EH (cell line): ENCODE data around the gene DCST1.
A peak's percentile ranks its signal among the peaks of the same experiment; 100 is the strongest.

Source experiments
- DNase-seq: peaks from one replicate; pipeline ENCODE4 v3.0.0-alpha.2; 2015; ENCODE audit warnings: low read depth

Gene DCST1

DNA sequence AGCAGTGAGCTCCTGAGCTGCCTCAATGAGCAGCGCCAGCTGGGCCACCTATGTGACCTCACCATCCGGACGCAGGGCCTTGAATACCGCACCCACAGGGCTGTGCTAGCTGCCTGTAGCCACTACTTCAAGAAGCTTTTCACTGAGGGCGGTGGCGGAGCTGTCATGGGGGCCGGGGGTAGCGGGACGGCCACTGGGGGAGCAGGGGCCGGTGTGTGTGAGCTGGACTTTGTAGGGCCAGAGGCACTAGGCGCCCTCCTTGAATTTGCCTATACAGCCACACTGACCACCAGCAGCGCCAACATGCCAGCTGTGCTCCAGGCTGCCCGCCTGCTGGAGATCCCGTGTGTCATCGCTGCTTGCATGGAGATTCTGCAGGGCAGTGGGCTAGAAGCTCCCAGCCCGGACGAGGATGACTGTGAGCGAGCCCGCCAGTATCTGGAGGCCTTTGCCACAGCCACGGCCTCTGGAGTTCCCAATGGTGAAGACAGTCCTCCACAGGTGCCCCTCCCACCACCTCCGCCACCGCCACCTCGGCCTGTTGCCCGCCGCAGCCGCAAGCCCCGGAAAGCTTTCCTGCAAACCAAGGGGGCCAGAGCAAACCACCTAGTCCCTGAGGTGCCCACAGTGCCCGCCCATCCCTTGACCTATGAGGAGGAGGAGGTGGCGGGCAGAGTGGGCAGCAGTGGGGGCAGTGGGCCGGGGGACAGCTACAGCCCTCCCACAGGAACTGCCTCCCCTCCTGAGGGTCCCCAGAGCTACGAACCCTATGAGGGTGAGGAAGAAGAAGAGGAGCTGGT, 18.7 kb upstream of the DCST1 start:
- no peak for DNase-seq

GRCh38 chr1:155015527-155016230, 17.9 kb upstream of the DCST1 start:
- no peak for DNase-seq

DNA sequence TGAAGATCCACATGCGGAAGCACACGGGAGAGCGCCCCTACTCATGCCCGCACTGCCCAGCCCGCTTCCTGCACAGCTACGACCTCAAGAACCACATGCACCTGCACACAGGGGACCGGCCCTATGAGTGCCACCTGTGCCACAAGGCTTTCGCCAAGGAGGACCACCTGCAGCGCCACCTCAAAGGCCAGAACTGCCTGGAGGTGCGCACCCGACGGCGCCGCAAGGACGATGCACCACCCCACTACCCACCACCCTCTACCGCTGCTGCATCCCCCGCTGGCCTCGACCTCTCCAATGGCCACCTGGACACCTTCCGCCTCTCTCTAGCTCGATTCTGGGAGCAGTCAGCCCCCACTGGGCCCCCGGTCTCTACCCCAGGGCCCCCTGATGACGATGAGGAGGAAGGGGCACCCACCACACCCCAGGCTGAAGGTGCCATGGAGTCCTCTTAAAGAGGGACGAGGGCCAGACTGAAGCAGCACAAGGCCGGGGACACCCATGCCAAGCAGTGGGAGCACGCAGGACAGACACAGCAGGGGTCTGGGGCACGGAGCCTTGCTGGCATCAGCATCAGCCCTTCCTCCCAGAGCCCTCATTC, 17.3 kb upstream of the DCST1 start:
- DNase-seq = no peak

DNA sequence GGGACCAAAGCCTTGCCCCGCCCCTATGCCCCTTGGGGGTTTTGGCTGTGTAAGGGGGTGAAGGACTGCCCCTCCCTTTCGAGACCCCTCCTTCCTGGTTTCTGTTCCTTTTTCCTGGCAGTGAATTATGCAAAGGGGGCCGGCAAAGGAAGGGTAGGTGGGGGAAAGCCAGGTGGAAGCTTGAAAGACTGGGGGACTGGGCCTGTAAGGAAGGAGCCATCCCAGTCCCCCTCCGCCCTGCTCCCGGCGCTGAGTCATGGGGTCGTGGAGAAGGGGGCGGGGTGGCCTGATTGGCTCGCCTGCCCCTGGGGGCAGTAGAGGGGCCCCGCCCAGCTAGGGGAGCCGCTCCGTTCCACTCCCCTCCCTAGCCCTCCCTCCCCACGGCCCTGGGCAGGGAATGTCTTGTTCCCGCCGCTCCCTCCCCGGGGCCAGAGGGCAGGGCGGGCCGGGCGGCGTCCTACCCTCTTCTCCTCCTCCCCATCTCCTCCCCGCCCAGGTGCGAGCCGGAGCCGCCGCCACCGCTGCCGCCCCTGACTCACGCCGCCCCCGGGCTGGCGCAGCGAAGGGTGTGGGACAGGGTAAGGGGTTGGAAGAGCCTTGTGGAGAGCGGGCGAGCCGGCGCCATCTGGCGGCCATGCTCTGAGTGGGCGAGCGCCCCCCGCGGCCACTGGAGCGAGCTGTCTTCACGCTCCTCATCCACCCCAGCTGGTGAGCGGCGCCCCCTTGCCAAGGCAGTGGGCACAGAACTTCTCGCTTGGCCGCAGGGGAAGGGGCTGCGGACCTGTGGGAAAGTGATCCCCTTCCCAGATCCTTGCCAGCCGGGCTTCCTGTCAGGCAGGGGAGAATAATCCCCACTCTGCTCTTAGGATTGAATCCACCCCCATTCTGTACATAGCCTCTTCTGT, 16.3 kb upstream of the DCST1 start:
- peak; percentile 84 for DNase-seq

GRCh38 chr1:155017946-155018316, 15.7 kb upstream of the DCST1 start:
- no peak for DNase-seq

- DNase-seq = peak; percentile 35
Measured at GRCh38 chr1:155018617-155019348, 14.8 kb upstream of the DCST1 start.

GRCh38 chr1:155019377-155020245, 14.0 kb upstream of the DCST1 start:
- no peak for DNase-seq

DNA sequence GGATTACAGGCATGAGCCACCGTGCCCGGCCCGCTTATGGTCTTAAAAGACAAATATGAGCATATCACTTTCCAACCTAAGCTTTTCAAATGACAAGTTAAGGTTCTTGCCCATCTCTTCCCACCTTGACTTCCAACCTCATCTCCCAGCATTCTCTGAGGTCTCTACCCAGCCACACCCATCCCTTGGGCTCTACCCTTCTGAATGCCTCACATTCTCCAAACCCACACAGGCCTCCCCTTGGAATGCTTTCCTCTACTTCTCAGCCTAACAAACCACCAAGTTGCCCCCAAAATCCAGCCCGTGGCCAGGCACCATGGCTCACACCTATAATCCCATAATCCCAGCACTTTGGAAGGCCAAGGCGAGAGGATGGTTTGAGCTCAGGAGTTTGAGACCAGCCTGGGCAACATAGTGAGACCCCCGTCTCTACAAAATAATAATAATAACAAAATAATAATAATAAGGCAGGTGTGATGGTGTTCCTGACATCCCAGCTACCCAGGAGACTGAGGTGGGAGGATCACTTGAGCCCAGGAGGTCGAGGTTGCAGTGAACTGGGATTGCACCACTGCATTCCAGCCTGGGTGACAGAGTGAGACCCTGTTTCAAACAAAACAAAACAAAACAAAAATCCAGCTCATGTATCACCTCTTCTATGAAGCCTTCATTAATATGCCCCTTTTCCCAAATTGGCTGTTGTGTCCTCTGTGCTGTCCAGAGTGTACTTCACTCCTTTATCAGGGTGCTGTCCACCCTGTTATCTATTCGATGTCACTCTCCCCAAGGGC, 11.3 kb upstream of the DCST1 start:
- DNase-seq = peak; percentile 26

DNA sequence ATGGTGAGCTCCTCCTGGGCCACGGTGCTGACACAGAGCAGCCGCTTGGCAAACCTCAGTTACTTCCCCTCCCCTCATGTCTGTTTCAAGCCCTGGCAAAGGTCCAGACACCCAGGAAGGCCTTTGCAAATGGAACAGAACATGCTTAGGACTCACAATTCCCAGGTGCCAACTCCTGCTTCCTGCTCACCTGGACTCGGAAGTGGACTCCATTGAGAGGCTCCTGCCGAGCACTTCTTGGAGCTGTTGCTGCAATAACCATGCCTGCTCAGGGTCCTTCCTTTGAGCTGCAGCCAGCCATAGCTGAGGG, 10.7 kb upstream of the DCST1 start:
- DNase-seq = no peak

- DNase-seq = no peak
Measured at GRCh38 chr1:155023627-155024026, 10.0 kb upstream of the DCST1 start.

GRCh38 chr1:155024315-155024714, 9.3 kb upstream of the DCST1 start:
- no peak for DNase-seq

- no peak for DNase-seq
Measured at GRCh38 chr1:155026154-155026553, 7.5 kb upstream of the DCST1 start.

- DNase-seq = peak; percentile 42
Measured at GRCh38 chr1:155026588-155026987, 7.0 kb upstream of the DCST1 start.

- DNase-seq = no peak
Measured at GRCh38 chr1:155029513-155030242, 3.9 kb upstream of the DCST1 start.

GRCh38 chr1:155030243-155030795, 3.3 kb upstream of the DCST1 start:
- DNase-seq = no peak

- no peak for DNase-seq
Measured at GRCh38 chr1:155030899-155031298, 2.7 kb upstream of the DCST1 start.

DNA sequence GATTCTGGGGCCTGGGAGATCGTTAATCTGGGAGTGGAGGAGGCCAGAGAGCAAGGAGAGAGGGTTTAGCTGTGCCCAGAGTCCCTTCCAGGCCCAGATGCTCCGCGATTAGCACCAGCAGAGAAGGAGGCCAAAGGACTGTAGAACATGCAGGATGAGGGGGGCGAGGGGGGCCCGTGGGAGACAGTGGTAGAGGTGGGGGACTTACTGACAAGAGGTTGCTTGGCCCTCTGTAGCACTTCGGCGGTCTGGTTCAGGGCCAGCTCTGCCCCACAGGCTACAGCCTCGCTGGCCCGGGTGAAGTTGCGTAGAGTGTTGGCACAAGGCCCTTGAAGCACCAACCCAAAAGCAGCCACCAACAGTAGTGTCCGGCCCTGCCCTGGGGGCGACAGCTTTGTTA, 738 bp upstream of the DCST1 start:
- no peak for DNase-seq

DNA sequence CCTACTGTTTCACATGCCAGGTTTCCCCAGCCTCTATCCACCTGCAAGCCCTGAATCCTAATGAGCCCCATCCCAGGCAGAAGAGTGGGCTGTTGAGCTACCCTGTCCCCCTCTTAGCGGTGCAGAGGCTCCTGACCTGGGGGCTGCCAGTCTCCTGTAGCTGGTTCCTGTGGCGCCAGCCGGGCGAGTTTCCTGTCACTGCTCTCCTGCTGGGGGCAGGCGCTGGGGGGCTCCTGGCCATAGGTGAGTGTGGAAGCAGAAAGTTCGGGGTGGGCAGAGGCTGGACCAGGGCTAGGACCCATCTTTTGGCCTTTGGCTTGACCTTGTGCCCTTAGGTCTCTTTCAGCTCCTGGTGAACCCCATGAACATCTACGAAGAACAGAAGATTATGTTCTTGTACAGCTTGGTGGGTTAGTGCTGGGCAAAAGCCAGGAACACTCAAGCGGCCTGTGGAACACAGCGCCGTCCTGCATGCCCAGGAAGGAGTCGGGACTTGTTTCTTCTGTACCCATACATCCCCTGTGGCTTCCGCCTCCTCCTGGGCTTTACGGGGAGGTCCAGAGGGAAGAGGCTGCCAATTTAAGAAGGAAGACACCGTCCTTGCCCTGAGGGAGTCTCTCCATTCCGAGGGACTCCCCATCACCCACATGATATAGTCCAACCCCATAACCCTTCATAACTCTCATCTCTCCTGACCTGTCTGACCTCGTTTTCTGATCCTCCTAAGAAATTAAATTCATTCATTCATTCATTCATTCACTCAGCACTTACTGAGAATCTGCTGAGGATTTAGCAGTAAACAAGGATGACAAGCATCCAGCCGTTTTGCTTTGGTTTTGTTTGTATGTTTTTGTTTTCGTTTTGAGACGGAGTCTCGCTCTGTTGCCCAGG, 939 bp downstream of the DCST1 start:
- DNase-seq = no peak
